H9 (cell line): Measurements from ENCODE around the gene PKP1. TPM values are rescaled to one million over a fixed set of nuclear protein-coding genes. Genes with fewer than 3 reads are reported as not detected.

Experiments
- DNase-seq: peaks from one replicate; pipeline ENCODE4 v3.0.0-alpha.2; 2017
- H2AFZ ChIP-seq: one replicate; pipeline ENCODE4 v1.6.1; 2013; ENCODE audit warnings: mild to moderate bottlenecking, low read length, control low read depth, moderate library complexity
- H2AK5ac ChIP-seq: 2 replicates; pipeline ENCODE4 v1.6.1; 2013; ENCODE audit warnings: low read length, control low read depth, mixed read lengths; ENCODE audit not compliant: insufficient read length
- H2BK120ac ChIP-seq: one replicate; pipeline ENCODE4 v1.6.1; 2013; ENCODE audit warnings: low read depth, mild to moderate bottlenecking, low read length, control low read depth, inconsistent platforms; ENCODE audit not compliant: poor library complexity, severe bottlenecking
- H2BK12ac ChIP-seq: 2 replicates; pipeline ENCODE4 v1.6.1; 2013; ENCODE audit warnings: low read length, control low read depth, mixed read lengths, low read depth; ENCODE audit not compliant: insufficient read length
- H2BK15ac ChIP-seq: 2 replicates; pipeline ENCODE4 v1.6.1; 2013; ENCODE audit warnings: low read depth, low read length, control low read depth
- H2BK20ac ChIP-seq: one replicate; pipeline ENCODE4 v1.6.1; 2013; ENCODE audit warnings: low read depth, mild to moderate bottlenecking, low read length, control low read depth, inconsistent platforms; ENCODE audit not compliant: poor library complexity, severe bottlenecking
- H2BK5ac ChIP-seq: 2 replicates; pipeline ENCODE4 v1.6.1; 2013; ENCODE audit warnings: low read length, control low read depth, mixed read lengths; ENCODE audit not compliant: insufficient read length
- H3K14ac ChIP-seq: 2 replicates; pipeline ENCODE4 v1.6.1; 2013; ENCODE audit warnings: low read length, control low read depth; ENCODE audit not compliant: insufficient read depth
- H3K18ac ChIP-seq: 2 replicates; pipeline ENCODE4 v1.6.1; 2013; ENCODE audit warnings: low read depth, mild to moderate bottlenecking, mixed read lengths, low read length, control low read depth; ENCODE audit not compliant: insufficient read length
- H3K23ac ChIP-seq: 2 replicates; pipeline ENCODE4 v1.6.1; 2013; ENCODE audit warnings: low read length, control low read depth, mixed read lengths, low read depth; ENCODE audit not compliant: insufficient read length
- H3K23me2 ChIP-seq: 2 replicates; pipeline ENCODE4 v1.6.1; 2013; ENCODE audit warnings: low read depth, mild to moderate bottlenecking, mixed read lengths, low read length, control low read depth; ENCODE audit not compliant: insufficient read length, poor library complexity, severe bottlenecking
- H3K27ac ChIP-seq: 2 replicates; pipeline ENCODE4 v1.5.1; 2013; ENCODE audit warnings: low read length, control low read depth, mixed read lengths, low read depth; ENCODE audit not compliant: insufficient read length
- H3K27me3 ChIP-seq: 2 replicates; pipeline ENCODE4 v1.6.1; 2013; ENCODE audit warnings: low read length, control low read depth, inconsistent platforms; ENCODE audit not compliant: insufficient read depth
- H3K4ac ChIP-seq: 2 replicates; pipeline ENCODE4 v1.6.1; 2013; ENCODE audit warnings: low read depth, mild to moderate bottlenecking, control low read depth, inconsistent platforms, low read length, moderate library complexity
- H3K4me1 ChIP-seq: 2 replicates; pipeline ENCODE4 v1.6.1; 2013; ENCODE audit warnings: low read length, control low read depth, inconsistent platforms; ENCODE audit not compliant: insufficient read depth
- H3K4me2 ChIP-seq: 2 replicates; pipeline ENCODE4 v1.6.1; 2013; ENCODE audit warnings: low read length, control low read depth, mixed read lengths; ENCODE audit not compliant: insufficient read length, insufficient read depth
- H3K56ac ChIP-seq: 2 replicates; pipeline ENCODE4 v1.6.1; 2013; ENCODE audit warnings: low read depth, mild to moderate bottlenecking, mixed read lengths, low read length, control low read depth; ENCODE audit not compliant: insufficient read length
- H3K79me1 ChIP-seq: 2 replicates; pipeline ENCODE4 v1.6.1; 2013; ENCODE audit warnings: low read depth, mild to moderate bottlenecking, moderate library complexity, low read length, control low read depth, inconsistent platforms; ENCODE audit not compliant: insufficient read depth, poor library complexity, severe bottlenecking
- H3K79me2 ChIP-seq: 2 replicates; pipeline ENCODE4 v1.6.1; 2013; ENCODE audit warnings: low read length, control low read depth, inconsistent platforms; ENCODE audit not compliant: insufficient read depth
- H3K9ac ChIP-seq: 2 replicates; pipeline ENCODE4 v1.6.1; 2013; ENCODE audit warnings: low read length, control low read depth, mixed read lengths; ENCODE audit not compliant: insufficient read length; ENCODE audit errors: extremely low read depth
- H3K9me3 ChIP-seq: one replicate; pipeline ENCODE4 v1.6.1; 2013; ENCODE audit warnings: low read depth, low read length, inconsistent platforms; ENCODE audit not compliant: control insufficient read depth
- H3T11ph ChIP-seq: one replicate; pipeline ENCODE4 v1.6.1; 2013; ENCODE audit warnings: mild to moderate bottlenecking, low read length, control low read depth, inconsistent platforms
- H4K20me1 ChIP-seq: one replicate; pipeline ENCODE4 v1.6.1; 2013; ENCODE audit not compliant: control insufficient read depth, insufficient read length, insufficient read depth
- H4K5ac ChIP-seq: 2 replicates; pipeline ENCODE4 v1.6.1; 2013; ENCODE audit warnings: low read depth, mild to moderate bottlenecking, mixed read lengths, low read length, control low read depth; ENCODE audit not compliant: insufficient read length
- H4K8ac ChIP-seq: replicated peaks from 2 replicates; pipeline ENCODE4 v1.6.1; 2013; ENCODE audit warnings: low read length, control low read depth, mixed read lengths, low read depth; ENCODE audit not compliant: insufficient read length
- H4K91ac ChIP-seq: 2 replicates; pipeline ENCODE4 v1.6.1; 2013; ENCODE audit warnings: low read depth, mild to moderate bottlenecking, moderate library complexity, mixed read lengths, low read length, control low read depth; ENCODE audit not compliant: insufficient read length
- H3K27ac Mint-ChIP-seq, 3 experiments: 2 replicates in 2 of 3; 3 replicates in 1 of 3; pipeline ENCODE4 v1.8.0; 2020 to 2021; ENCODE audit warnings: mixed read lengths in 3 of 3, mild to moderate bottlenecking in 1 of 3, moderate library complexity in 1 of 3
- H3K27me3 Mint-ChIP-seq: 2 replicates; pipeline ENCODE4 v1.8.0; 2021; ENCODE audit warnings: low read depth, mild to moderate bottlenecking, moderate library complexity, mixed read lengths
- H3K36me3 Mint-ChIP-seq, 3 experiments: 2 replicates in 2 of 3; 3 replicates in 1 of 3; pipeline ENCODE4 v1.8.0; 2020 to 2021; ENCODE audit warnings: low read depth in 3 of 3, mixed read lengths in 3 of 3; ENCODE audit not compliant: insufficient read depth in 1 of 3
- H3K4me1 Mint-ChIP-seq, 2 experiments: 2 replicates each; pipeline ENCODE4 v1.8.0; 2020; ENCODE audit warnings: mixed read lengths in 2 of 2
- H3K4me3 Mint-ChIP-seq, 2 experiments: 2 replicates in 1 of 2; 3 replicates in 1 of 2; pipeline ENCODE4 v1.8.0; 2020 to 2021; ENCODE audit warnings: mild to moderate bottlenecking in 2 of 2, mixed read lengths in 2 of 2, moderate library complexity in 1 of 2
- H3K9me3 Mint-ChIP-seq, 2 experiments: 2 replicates in 1 of 2; 3 replicates in 1 of 2; pipeline ENCODE4 v1.8.0; 2020; ENCODE audit warnings: mild to moderate bottlenecking in 2 of 2, mixed read lengths in 2 of 2, moderate library complexity in 1 of 2
- WGBS: extraction: QIAGEN DNeasy Blood & Tissue Kit; methylation state at CpG from one replicate; pipeline ENCODE4 v1.1.7; 2013; ENCODE audit warnings: missing lambda C conversion rate, low lambda C conversion rate, mixed read lengths; ENCODE audit not compliant: insufficient read length; ENCODE audit errors: extremely low coverage; 5-methylcytosine and 5-hydroxymethylcytosine counted together
- total RNA-seq: library from RNA; stranded (reverse); gene quantifications from 2 replicates; pipeline ENCODE4 v1.2.1, GENCODE V29; 2021
- TF ChIP-seq, protein P1 (sequence below): fragments of 200-600 bp; sonication (generic); conservative IDR thresholded peaks from 3 replicates; pipeline ENCODE4 v1.8.0; 2021; ENCODE audit warnings: antibody characterized with exemption, mild to moderate bottlenecking

The PKP1 gene
- total RNA-seq, 1 experiment from 2014 or later, result 0.09 TPM

DNA sequence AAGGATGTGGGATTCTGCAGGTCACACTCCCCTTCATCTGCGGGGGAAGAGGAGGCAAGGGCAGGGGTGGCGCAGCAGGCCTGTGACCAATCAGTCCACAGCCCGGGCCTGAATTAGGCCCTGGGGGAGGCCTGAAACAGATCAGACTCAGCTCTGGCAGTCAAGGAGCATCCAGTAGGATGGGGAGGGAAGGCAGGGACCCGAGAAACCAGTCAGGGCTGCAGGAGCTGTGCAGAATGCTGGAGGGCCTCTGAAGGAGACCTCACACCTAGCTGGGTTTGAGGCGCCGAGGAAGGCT is 81.5 kb downstream of the PKP1 start:
- Histone ChIP-seq H2BK5ac (no peak overlapping the region), H3K27ac (no peak overlapping the region), H2BK12ac (no peak overlapping the region), H4K8ac (no peak overlapping the region), H3K23me2 (no peaks in the 10 kb centered on the region), H2AK5ac (no peak overlapping the region), H3K14ac (no peak overlapping the region), H4K5ac (no peak overlapping the region), H4K91ac (no peak overlapping the region), H3K4me1 (no peaks in the 10 kb centered on the region), H3K18ac (no peak overlapping the region), H3K79me2 (no peaks in the 10 kb centered on the region), H3K27me3 (no peaks in the 10 kb centered on the region), H3K56ac (no peak overlapping the region), H3K23ac (no peak overlapping the region), H3T11ph (no peak overlapping the region), H3K4me2 (no peak overlapping the region), H3K4ac (no peak overlapping the region), H2BK20ac (no peak overlapping the region), H4K20me1 (no peaks in the 10 kb centered on the region), H3K9ac (no peak overlapping the region), H3K9me3 (no peaks in the 10 kb centered on the region), H2AFZ (no peak overlapping the region), H2BK120ac (no peak overlapping the region), H3K79me1 (no peaks in the 10 kb centered on the region), H2BK15ac (no peak overlapping the region)
- no peak for DNase-seq
- H3K36me3 Mint-ChIP-seq, result no peaks in the 10 kb centered on the region
- H3K4me1 Mint-ChIP-seq, result peaks cover 13 to 16% of the 10 kb centered on the region in 2 experiments
- H3K4me3 Mint-ChIP-seq, result no peak overlapping the region
- no CpG with 5 or more reads among the region's 6 CpGs for WGBS
- no peaks in the 10 kb centered on the region for H3K9me3 Mint-ChIP-seq
- TF ChIP-seq, protein P1, sequence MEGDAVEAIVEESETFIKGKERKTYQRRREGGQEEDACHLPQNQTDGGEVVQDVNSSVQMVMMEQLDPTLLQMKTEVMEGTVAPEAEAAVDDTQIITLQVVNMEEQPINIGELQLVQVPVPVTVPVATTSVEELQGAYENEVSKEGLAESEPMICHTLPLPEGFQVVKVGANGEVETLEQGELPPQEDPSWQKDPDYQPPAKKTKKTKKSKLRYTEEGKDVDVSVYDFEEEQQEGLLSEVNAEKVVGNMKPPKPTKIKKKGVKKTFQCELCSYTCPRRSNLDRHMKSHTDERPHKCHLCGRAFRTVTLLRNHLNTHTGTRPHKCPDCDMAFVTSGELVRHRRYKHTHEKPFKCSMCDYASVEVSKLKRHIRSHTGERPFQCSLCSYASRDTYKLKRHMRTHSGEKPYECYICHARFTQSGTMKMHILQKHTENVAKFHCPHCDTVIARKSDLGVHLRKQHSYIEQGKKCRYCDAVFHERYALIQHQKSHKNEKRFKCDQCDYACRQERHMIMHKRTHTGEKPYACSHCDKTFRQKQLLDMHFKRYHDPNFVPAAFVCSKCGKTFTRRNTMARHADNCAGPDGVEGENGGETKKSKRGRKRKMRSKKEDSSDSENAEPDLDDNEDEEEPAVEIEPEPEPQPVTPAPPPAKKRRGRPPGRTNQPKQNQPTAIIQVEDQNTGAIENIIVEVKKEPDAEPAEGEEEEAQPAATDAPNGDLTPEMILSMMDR, result no peak
- H3K27ac Mint-ChIP-seq, result no peak overlapping the region; a peak in 1 of 7 replicates
- H3K27me3 Mint-ChIP-seq, result peaks cover 9% of the 10 kb centered on the region
